TTC549 (cell line): Measurements from ENCODE around the gene KRTAP5-8.
"Not testable (repeated sequence)": the region's sequence is repeated elsewhere in the genome, so short reads cannot be mapped to it uniquely, and the experiment has no call there.

Experiments used
- FAIRE-seq: peaks from 2 replicates; lab custom pipeline; 2012; peaks lifted over from hg19 to GRCh38; lab: Jason Lieb, UNC

The KRTAP5-8 gene

DNA sequence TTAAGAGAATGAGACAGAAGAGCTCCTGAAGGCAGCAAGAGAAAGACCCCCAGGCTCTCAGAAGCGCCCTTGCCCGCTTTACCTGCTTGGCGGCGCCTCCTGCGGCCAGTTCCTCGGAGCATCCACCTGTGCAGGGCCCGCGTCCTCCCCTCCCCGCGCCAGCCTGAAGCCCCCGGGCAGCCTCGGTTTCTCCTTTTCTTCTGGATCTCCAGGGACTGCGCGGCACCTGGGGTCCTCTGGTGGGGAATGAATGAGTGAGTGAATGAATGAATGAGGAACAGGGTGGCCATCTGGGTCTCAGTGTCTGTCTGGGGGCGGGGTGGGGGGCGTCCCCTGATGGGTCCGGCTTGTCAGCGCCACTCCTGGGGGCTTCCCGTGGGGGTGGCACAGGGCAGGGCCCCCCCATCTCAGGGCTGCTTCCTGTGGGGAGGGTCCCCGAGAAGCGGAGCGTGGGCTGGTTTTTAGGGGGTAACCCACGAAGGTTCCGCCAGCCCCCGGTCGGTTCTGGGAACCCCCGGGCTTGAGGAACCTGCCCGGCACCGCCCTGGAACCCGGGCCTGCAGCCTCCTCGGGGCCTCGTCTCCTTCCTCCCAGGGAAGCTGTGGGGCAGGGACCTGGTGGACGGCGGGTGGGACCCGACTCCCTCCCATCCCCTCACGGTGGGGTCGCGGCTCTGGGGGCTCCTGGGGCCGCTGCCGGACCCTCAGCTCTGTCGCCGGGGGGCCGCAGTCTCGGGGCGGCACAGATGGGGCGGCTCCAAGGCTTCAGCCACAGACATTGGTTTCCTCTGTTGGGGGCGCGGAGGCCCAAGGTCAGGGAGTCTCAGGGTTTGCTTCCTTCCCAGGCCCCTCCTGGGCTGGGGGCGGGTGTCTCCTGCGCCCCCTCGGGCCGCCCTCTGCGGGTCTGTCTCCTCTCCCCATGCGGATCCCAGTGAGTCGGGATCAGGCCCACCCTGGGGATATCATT is 19.0 kb upstream of the KRTAP5-8 start:
- no peak for FAIRE-seq

DNA sequence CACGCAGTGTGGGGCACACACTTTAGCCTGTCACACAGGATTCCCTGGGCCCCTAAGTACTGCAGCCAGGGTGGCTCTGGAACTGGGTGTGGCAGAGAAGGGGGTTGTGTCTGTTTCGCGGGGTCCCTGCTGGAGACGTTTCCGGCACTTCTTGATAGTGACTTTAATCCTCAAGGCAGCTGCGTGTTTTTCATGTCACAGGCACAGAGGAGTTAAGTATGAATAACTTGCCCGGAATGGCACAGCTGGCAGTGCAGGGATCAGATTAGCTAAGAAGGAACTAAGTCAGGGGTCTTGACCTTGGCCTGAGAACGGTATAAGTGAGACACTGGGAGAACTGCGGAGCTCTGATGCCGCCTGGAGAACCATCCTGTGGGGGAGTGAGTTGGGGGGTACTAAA is 18.3 kb upstream of the KRTAP5-8 start:
- FAIRE-seq: no peak

DNA sequence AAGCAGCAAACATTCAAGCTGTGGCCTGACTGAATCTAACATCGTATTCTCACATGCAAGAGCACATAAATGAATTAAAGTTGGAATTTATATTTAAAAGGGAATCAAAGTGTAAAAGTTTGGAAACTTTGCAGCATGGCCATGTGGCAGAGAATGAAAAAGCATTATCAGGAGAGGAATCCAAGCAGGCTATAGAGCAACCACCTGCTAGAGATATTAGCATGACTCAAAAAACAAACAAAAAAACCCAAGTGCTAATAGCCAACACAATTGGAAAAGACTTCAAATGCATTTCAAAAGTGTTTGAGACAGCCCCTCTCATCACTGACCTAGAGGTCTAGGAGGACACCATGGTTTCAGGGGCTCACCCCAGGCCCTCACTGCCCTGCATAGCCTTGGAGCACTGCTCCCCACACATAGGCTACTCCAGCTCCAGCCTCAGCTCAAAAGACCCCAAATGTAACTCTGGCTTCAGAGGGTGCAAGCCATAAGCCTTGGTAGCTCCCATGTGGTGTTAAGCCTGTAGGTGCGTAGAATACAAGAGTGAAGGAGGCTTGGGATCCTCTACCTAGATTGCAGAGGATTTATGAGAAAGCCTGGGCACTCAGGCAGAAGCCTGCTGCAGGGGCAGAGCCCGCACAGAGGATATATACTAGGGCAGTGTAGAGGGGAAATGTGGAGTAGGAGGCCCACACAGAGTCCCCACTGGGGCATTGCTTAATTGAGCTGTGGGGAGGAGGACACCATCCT is 12.5 kb upstream of the KRTAP5-8 start:
- no peak for FAIRE-seq

DNA sequence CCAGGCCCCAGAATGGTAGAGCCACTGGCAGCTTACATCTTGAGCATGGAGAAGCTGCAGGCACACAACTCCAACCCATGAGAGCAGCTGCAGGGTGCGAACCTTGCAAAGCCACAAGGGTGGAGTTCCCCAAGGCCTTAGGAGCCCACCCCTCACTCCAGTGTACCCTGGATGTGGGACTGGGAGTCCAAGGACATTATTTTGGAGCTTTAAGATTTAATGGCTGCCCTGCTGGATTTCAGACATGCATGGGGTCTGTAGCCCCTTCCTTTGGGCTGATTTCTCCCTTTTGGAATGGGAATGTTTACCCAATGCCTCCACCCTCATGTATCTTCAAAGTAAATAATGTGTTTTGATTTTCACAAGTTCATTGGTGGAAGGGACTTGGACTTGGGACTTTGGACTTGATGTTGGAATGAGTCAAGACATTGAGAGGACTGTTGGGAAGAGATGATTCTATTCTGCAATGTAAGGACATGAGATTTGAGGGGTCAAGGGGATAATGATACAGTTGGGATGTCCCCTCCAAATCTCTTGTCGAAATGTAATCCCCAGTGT is 11.8 kb upstream of the KRTAP5-8 start:
- no peak for FAIRE-seq

DNA sequence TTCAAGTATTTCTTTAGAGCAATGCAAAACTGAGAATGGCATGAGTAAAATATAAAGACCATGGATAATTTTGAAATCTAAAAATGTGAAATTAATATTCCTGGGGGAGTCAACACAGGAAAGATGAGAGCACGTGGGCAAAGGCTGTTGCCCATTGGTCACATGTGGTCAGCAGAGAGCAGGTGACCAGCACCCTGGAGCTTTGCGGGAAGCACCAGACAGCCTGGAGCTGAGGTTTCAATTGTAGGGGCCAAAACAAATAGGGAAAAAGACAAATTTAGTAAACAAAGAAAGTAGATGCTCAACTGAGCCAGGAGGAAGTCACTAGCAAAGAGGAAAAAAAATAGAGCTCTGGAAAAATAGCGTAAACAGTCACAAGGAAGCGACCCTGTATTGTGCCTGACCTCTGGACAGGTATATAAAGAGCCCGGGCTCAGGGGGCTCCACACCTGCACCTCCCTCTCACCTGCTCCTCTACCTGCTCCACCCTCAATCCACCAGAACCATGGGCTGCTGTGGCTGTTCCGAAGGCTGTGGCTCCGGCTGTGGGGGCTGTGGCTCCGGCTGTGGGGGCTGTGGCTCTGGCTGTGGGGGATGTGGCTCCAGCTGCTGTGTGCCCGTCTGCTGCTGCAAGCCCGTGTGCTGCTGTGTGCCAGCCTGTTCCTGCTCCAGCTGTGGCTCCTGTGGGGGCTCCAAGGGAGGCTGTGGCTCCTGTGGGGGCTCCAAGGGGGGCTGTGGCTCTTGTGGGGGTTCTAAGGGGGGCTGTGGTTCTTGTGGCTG is 10.8 kb upstream of the KRTAP5-8 start, which contains the start of gene KRTAP5-7:
TSS of gene KRTAP5-7 (plus strand) at position 472 of the 780 bp plus-strand sequence. CDS start at position 506, 34 bp downstream.
- not testable (repeated sequence) for FAIRE-seq

DNA sequence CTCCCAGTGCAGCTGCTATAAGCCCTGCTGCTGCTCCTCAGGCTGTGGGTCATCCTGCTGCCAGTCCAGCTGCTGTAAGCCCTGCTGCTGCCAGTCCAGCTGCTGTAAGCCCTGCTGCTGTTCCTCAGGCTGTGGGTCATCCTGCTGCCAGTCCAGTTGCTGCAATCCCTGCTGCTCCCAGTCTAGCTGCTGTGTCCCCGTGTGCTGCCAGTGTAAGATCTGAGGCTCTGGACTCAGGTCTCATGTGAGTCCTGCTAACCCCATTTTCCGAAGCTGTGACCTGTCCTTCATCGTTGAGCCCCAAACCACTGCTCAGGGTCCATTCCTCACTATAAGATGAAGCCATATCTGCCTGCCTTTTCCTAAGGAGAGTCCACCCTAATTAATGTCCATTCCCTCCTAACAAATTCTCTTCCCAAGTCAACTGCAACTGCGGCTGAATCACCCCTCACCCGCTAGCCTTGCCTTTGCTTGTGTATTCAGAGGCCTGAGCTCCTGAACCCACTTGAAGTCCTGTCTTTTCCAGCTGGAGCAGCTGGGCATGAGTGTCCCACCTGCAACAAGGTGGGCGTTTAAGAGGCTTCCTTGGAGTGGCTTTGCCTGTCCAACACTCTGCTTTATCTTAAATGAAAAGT is 10.1 kb upstream of the KRTAP5-8 start:
- FAIRE-seq: no peak

DNA sequence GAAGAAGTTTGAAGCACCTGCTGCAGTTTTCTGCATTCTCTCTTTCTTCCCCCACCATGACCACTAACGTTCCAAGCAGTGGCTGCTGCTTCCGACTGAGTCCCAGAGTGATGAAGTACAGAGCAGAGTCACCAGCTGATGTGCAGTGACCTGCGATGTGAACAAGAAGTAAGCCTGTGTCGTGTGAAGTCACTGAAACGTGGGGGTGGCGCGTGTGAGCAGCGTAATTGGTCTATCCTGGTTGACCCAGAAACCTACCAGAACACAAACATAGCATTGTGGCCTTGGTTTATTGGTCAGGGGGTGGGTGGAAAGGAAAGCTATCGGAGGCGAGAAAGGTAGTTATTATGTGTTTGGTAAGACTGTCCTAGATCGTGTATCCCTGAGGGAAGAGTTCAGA is 7.2 kb upstream of the KRTAP5-8 start:
- no peak for FAIRE-seq

DNA sequence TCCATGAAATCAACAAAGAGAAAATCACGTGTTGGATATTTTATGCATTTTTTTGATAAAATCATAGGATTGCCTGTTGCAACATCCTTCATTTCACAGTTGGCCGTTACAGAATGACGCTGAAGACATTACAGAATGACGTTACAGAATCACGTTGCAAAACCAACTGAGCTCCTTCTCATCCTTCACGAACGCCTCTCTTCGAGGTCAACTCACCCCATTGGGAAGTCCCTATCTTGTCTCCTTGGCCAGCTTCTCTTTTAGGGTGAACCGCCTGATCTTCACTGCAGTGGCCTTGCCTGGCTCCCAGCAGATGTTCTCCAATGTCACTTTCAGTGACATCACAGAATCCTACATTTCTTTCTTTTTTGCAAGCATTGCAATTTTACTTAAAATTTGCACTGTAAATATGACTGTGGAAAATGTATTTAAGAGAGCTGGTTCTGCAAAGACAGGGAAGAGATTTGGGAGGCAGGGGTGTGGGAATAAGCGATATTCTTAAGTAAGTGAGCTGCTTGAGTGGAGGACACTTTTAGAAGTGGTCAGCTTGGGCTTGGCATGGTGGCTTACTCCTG is 5.7 kb upstream of the KRTAP5-8 start:
- FAIRE-seq: no peak

DNA sequence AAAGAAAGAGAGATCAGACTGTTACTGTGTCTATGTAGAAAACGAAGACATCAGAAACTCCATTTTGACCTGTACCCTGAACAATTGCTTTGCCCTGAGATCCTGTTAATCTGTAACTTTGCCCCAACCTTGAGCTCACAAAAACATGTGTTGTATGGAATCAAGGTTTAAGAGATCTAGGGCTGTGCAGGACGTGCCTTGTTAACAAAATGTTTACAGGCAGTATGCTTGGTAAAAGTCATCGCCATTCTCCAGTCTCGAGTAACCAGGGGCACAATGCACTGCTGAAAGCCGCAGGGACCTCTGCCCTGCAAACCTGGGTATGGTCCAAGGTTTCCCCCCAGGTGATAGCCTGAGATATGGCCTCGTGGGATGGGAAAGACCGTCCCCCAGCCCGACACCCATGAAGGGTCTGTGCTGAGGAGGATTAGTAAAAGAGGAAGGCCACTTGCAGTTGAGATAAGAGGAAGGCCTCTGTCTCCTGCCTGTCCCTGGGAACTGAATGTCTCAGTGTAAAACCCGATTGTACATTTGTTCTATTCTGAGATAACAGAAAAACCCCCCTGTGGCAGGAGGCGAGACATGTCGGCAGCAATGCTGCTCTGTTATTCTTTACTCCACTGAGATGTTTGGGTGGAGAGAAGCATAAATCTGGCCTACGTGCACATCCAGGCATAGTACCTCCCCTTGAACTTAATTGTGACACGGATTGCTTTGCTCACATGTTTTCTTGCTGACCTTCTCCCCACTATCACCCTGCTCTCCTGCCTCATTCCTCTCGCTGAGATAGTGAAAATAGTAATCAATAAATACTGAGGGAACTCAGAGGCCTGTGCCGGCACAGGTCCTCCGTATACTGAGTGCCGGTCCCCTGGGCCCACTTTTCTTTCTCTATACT is 2.9 kb upstream of the KRTAP5-8 start:
- FAIRE-seq: not testable (repeated sequence)

DNA sequence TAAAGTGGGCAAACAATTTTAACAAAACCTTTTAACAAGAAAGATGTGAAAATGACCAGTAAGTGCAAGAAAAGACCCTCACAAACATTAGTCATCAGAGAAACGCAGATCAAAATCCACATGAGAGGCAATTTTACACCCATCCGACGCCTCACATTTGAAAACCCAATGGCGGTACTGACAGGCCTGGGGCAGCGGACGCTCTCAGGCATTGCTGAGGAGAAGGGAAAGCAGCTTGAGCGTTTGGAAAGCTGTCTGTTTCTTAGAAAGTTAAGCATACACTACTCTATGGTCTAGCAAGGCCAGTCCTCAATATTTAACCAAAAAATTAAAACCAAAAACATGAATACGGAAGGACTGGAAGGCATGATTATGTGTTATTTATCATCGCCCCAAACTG is 2.0 kb upstream of the KRTAP5-8 start:
- FAIRE-seq: no peak

DNA sequence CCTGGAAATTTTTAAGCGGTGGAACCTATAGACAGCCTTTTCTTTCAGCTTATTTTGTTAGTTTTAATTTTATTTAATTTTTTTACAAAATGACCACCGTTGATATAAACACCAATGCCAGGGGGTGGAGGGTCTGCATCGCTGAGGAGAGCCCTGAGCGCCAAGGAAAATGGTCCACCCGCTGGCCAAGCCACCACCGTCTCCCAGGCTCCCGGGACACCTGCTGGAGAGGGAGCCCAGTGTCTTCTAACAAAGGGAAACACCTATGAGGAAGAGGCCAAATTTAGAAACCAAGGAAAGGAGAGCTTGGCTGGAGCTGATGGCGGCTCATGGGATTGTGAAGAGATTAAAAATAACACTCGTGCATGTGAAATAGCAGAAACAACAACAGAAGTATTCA is 288 bp upstream of the KRTAP5-8 start:
- FAIRE-seq: no peak

DNA sequence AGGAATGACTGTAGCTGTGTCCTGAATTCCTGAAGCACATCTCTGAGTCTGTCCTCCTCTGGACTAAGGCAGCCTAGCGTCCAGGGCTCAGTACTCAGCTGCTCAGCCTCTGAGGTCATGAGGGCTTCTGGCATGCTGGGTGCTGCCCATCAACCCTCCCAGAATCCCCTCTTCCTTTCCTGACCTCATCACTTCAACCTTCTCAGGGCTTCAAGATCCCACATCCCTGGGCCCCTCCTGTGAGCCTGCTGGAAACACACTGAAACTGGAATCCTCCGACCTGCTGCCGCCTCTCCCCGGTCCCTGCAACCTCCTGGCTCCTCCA is 803 bp downstream of the KRTAP5-8 start:
- FAIRE-seq: no peak

DNA sequence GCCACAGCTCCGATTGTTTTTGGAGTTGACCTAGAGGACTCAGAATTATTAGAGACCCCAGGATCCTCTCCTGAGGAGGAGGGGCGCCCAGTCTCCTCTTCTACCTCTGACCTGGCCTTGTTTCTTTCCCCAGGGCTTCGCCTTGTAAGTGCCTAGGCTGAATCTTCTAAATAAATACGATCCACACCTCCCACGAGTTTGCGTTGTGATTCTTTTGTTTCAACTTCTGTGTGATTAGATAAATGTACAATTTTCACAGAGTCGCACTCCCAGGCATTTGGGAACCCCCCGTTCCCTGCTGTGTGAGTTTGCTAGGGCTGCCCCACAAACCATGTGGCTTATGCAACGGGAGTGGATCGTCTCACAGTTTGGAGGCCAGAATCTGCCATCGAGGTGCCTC is 1.2 kb downstream of the KRTAP5-8 start:
- no peak for FAIRE-seq

DNA sequence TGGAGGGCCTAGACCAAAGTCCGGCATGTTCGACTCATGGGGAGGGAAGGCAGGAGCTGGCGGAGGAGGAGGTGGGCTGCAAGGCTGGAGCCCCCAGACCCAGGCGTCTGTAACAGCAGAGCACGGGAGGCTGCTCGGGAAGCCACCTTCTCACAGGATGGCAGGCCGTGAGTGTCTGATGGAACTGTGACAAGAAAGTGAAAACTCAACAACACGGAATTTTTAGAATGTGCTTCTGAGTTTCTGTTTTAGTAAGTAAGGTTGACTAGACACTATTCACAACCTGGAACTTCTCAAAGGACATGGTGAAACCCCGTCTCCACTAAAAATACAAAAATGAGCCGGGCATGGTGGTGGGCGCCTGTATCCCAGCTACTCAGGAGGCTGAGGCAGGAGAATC is 2.1 kb downstream of the KRTAP5-8 start:
- FAIRE-seq: not testable (repeated sequence)

DNA sequence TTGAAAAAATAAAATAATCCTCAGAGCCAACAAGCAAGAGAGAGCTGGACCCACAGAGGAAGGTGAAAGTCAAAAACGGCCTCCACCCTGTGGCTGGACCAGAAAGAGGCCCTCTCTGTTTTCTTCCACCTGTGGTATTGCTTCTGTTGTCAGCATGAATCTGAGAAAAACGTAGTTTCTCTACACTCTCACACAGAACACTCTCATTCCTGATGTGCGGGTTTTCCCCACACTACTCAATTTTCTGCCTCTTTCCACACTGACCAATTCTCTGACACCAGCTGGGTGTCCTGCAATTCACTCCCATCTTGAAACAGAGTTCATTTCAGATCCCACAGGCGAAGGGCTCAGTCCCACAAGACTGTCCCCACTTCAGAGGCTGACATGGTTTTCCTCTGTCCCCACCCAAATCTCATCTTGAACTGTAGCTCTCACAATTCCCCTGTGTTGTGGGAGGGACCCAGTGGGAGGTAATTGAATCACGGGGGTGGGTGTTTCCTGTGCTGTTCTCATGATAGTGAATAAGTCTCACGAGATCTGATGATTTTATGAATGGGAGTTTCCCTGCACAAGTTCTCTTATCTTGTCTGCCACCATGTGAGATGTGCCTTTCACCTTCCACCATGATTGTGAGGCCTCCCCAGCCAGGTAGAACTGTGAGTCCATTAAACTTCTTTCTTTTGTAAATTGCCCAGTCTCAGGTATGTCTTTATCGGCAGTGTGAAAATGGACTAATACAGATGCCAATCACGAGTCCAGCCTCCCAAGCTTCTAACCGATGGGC is 2.9 kb downstream of the KRTAP5-8 start:
- FAIRE-seq: not testable (repeated sequence)

DNA sequence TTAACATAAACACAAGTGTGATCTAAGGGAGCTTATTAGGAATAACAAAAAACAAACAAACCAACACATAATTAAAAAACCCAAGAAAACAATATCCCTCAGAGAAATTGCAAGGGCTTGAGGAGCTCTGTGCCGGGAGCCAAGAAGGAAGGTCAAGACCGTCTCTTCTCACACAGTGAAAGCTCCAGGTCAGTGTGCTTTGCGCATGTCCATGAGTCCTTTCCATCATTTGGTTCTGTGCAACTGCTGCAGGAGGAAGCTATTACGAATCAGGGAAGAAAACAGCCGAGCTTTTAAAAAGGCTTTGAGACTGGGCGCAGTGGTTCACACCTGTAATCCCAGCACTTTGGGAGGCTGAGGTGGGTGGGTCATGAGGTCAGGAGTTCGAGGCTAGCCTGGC is 4.6 kb downstream of the KRTAP5-8 start:
- FAIRE-seq: no peak

DNA sequence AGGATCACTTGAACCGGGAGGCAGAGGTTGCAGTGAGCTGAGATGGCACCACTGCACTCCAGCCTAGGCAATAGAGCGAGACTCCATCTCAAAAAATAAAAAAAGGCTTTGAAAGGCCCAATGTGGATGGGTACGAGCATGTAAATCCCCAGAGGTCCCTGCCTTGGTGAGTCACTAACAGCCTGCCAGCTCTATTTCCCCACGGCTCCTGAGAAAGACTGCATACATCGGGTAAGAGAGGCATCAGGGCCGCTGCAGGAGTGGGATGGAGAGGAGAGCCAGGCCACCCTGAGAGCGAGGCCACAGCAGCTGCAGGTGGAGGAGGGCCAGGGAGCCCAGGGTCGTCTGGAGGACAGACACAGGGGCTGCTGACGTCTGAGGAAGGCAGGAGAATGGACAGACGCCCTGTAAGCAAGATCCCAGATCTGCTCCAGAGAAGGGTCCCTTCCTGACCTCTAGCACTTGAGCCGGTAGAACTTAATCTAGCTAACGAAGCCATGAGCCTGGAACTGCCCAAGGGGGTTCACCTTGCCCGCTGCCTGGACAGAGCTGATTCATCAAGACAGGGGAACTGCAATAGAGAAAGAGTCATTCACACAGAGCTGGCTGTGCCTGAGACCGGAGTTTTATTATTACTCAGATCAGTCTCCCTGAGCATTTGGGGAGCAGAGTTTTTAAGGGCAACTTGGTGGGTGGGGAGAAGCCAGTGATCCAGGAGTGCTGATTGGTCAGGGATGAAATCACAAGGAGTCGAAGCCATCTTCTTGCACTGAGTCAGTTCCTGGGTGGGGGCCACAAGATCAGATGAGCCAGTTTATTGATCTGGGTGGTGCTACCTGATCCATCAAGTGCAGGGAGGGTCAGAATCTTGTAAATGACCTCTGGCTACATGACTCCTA is 5.3 kb downstream of the KRTAP5-8 start:
- no peak for FAIRE-seq

DNA sequence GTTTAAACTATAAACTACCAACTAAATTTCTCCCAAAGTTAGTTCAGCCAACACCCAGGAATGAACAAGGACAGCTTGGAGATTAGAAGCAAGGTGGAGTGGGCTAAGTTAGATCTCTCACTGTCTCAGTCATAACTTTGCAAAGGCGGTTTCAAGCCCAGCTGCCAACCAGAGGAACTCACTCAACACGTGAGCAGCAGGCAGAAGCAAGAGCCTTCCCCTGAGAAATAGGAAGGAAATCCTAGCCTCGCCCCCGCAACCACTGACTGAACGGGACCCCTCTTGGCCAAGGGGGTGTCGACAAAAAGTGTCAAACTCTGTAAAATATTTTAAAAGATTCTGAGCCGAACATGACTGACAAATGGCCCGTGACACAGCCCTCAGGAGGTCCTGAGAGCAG is 6.0 kb downstream of the KRTAP5-8 start:
- FAIRE-seq: no peak
